ENCODE measurements around the gene POLR3C.
"Not testable (repeated sequence)": the region's sequence is repeated elsewhere in the genome, so short reads cannot be mapped to it uniquely, and the experiment has no call there.

- TF ChIP-seq POLR2A, POLR2AphosphoS5 (IDR thresholded peaks at IDR 0.05; ENCODE audit: low read depth, low read length): not testable (repeated sequence)
These were observed 10.8 kb upstream of the POLR3C start for GRCh38 chr1:145812977-145813810.

Measured in GM12891 (cell line).